IMR-90 (cell line): ENCODE data around the gene RGS9. TPM values are rescaled to one million over a fixed set of nuclear protein-coding genes. Genes with fewer than 3 reads are reported as not detected.

Experiments used
- ATAC-seq: fragments of 200-7000 bp; cut with Tn5 transposase; 2 replicates; pipeline ENCODE4 v1.9.1; 2020; ENCODE audit warnings: low read depth, mild to moderate bottlenecking, moderate library complexity
- BruUV-seq: library from RNA; stranded (reverse); fragments of 400-500 nt; replicated peaks from 2 replicates; lab custom pipeline; 2021; lab: Mats Ljungman, UMichigan
- CTCF ChIA-PET: fragments of 300-600 bp; formaldehyde crosslinking; extraction: SDS; loops from one replicate; lab custom pipeline; 2021; ENCODE audit warnings: antibody characterized with exemption; lab: Yijun Ruan, JAX
- POLR2A ChIA-PET: fragments of 300-600 bp; sonication (Branson Sonifier 250); formaldehyde crosslinking; loops from one replicate; lab custom pipeline; 2022; ENCODE audit warnings: antibody characterized with exemption; ENCODE audit not compliant: unreplicated experiment; lab: Charles Lee
- DNase-seq: peaks from one replicate; pipeline ENCODE4 v3.0.0; 2013
- H2AFZ ChIP-seq: replicated peaks from 2 replicates; pipeline ENCODE3; 2013; ENCODE audit warnings: low read length, mild to moderate bottlenecking; ENCODE audit not compliant: poor library complexity
- H2AK5ac ChIP-seq: 2 replicates; pipeline ENCODE4 v1.6.1; 2013; ENCODE audit warnings: low read depth, low read length, inconsistent platforms
- H2AK9ac ChIP-seq: replicated peaks from 2 replicates; pipeline ENCODE3; 2013; ENCODE audit warnings: mild to moderate bottlenecking, low read depth, low read length, moderate library complexity; ENCODE audit not compliant: poor library complexity
- H2BK120ac ChIP-seq: 2 replicates; pipeline ENCODE4 v1.6.1; 2013; ENCODE audit warnings: low read depth, low read length, inconsistent platforms
- H2BK15ac ChIP-seq: 3 replicates; pipeline ENCODE4 v1.6.1; 2013; ENCODE audit warnings: low read depth, low read length, inconsistent platforms
- H2BK20ac ChIP-seq: 2 replicates; pipeline ENCODE4 v1.6.1; 2013; ENCODE audit warnings: low read depth, mild to moderate bottlenecking, inconsistent platforms, low read length, moderate library complexity
- H2BK5ac ChIP-seq: 2 replicates; pipeline ENCODE4 v1.6.1; 2013; ENCODE audit warnings: mild to moderate bottlenecking, low read depth, low read length, inconsistent platforms; ENCODE audit not compliant: poor library complexity, severe bottlenecking
- H3K14ac ChIP-seq: replicated peaks from 2 replicates; pipeline ENCODE4 v1.6.1; 2013; ENCODE audit warnings: low read depth, low read length, inconsistent platforms
- H3K18ac ChIP-seq: 2 replicates; pipeline ENCODE4 v1.6.1; 2013; ENCODE audit warnings: low read depth, low read length, control low read depth
- H3K23ac ChIP-seq: 2 replicates; pipeline ENCODE4 v1.6.1; 2013; ENCODE audit warnings: low read depth, low read length, inconsistent platforms
- H3K27ac ChIP-seq: 2 replicates; pipeline ENCODE4 v1.5.1; 2013; ENCODE audit warnings: mild to moderate bottlenecking, control low read depth, low read length; ENCODE audit not compliant: insufficient read depth
- H3K27me3 ChIP-seq: 2 replicates; pipeline ENCODE4 v1.6.1; 2013; ENCODE audit warnings: low read length; ENCODE audit not compliant: control insufficient read depth, insufficient read depth
- H3K36me3 ChIP-seq: 2 replicates; pipeline ENCODE4 v1.6.1; 2013; ENCODE audit warnings: low read length, mixed read lengths; ENCODE audit not compliant: control insufficient read depth, insufficient read depth
- H3K4ac ChIP-seq: 2 replicates; pipeline ENCODE4 v1.6.1; 2013; ENCODE audit warnings: low read depth, low read length, inconsistent platforms
- H3K4me1 ChIP-seq: 2 replicates; pipeline ENCODE4 v1.6.1; 2013; ENCODE audit warnings: low read length, mixed read lengths; ENCODE audit not compliant: control insufficient read depth, insufficient read depth
- H3K4me2 ChIP-seq: 2 replicates; pipeline ENCODE4 v1.6.1; 2013; ENCODE audit warnings: low read depth, mild to moderate bottlenecking, control low read depth, low read length, moderate library complexity
- H3K4me3 ChIP-seq: 2 replicates; pipeline ENCODE4 v1.5.1; 2013; ENCODE audit warnings: low read depth, mild to moderate bottlenecking, control low read depth, low read length, moderate library complexity; ENCODE audit not compliant: insufficient read depth
- H3K56ac ChIP-seq: 2 replicates; pipeline ENCODE4 v1.6.1; 2013; ENCODE audit warnings: low read length, inconsistent platforms; ENCODE audit not compliant: insufficient read depth; ENCODE audit errors: extremely low read depth
- H3K79me1 ChIP-seq, 2 experiments: 2 replicates each; pipeline ENCODE4 v1.6.1; 2013; ENCODE audit warnings: low read length in 2 of 2, inconsistent platforms in 1 of 2, low read depth in 1 of 2
- H3K9ac ChIP-seq: 2 replicates; pipeline ENCODE4 v1.6.1; 2013; ENCODE audit warnings: low read depth, low read length, control low read depth
- H3K9me1 ChIP-seq: 2 replicates; pipeline ENCODE4 v1.6.1; 2013; ENCODE audit warnings: low read length, inconsistent platforms; ENCODE audit not compliant: insufficient read depth
- H3K9me3 ChIP-seq: 2 replicates; pipeline ENCODE4 v1.6.1; 2013; ENCODE audit warnings: low read length; ENCODE audit not compliant: control insufficient read depth, insufficient read depth
- H4K20me1 ChIP-seq: 2 replicates; pipeline ENCODE4 v1.6.1; 2013; ENCODE audit warnings: low read length, inconsistent platforms; ENCODE audit not compliant: insufficient read depth
- H4K5ac ChIP-seq: 2 replicates; pipeline ENCODE4 v1.6.1; 2013; ENCODE audit warnings: mild to moderate bottlenecking, low read depth, low read length, control low read depth
- H4K8ac ChIP-seq, 2 experiments: 2 replicates each; pipeline ENCODE4 v1.6.1; 2013; ENCODE audit warnings: low read depth in 2 of 2, low read length in 2 of 2, control low read depth in 1 of 2, inconsistent platforms in 1 of 2
- H4K91ac ChIP-seq: 2 replicates; pipeline ENCODE4 v1.6.1; 2013; ENCODE audit warnings: low read depth, low read length, inconsistent platforms; ENCODE audit not compliant: insufficient read depth
- BHLHE40 ChIP-seq: fragments of 150-350 bp; IDR thresholded peaks from 2 replicates; pipeline ENCODE4 v1.6.1; 2016; ENCODE audit warnings: mild to moderate bottlenecking, low read depth, low read length
- CTCF ChIP-seq: conservative IDR thresholded peaks from 2 replicates; pipeline ENCODE4 v1.5.1; 2012; ENCODE audit warnings: mild to moderate bottlenecking, low read depth, low read length, improper control_type of control experiment
- ELK1 ChIP-seq: fragments of 150-350 bp; IDR thresholded peaks from 2 replicates; pipeline ENCODE4 v1.6.1; 2016; ENCODE audit warnings: low read depth, mild to moderate bottlenecking, low read length, moderate library complexity, borderline replicate concordance
- FOS ChIP-seq: fragments of 150-350 bp; IDR thresholded peaks from 2 replicates; pipeline ENCODE4 v1.6.1; 2016; ENCODE audit warnings: low read depth, low read length
- RFX5 ChIP-seq: IDR thresholded peaks from 2 replicates; pipeline ENCODE4 v1.8.0; 2012; ENCODE audit warnings: low read depth, mild to moderate bottlenecking, low read length, moderate library complexity
- SMC3 ChIP-seq: fragments of 150-350 bp; IDR thresholded peaks from 2 replicates; pipeline ENCODE4 v1.6.1; 2016; ENCODE audit warnings: low read depth, mild to moderate bottlenecking, antibody characterized with exemption, low read length, moderate library complexity
- USF2 ChIP-seq: fragments of 150-350 bp; IDR thresholded peaks from 2 replicates; pipeline ENCODE4 v1.6.1; 2017; ENCODE audit warnings: mild to moderate bottlenecking, antibody characterized with exemption, low read length, low read depth
- WGBS, 2 experiments: methylation state at CpG; one replicate each; pipeline versions ENCODE4 v1.1.5 to v1.1.7; 2013; ENCODE audit warnings: missing lambda C conversion rate in 2 of 2; ENCODE audit not compliant: insufficient read length in 1 of 2; ENCODE audit errors: extremely low coverage in 2 of 2; 5-methylcytosine and 5-hydroxymethylcytosine counted together
- dilution Hi-C: fragments of 300-500 bp; cut with HindIII; formaldehyde crosslinking; loops from one replicate; pipeline ENCODE4 v1.14.3; 2018; ENCODE audit warnings: low sequenced_read_pairs; ENCODE audit not compliant: unreplicated experiment
- in situ Hi-C: fragments of 300-500 bp; cut with MboI; formaldehyde crosslinking; loops from 3 replicates; pipeline ENCODE4 v1.14.3; 2019; ENCODE audit warnings: low sequenced_read_pairs, inconsistent platforms, mixed read lengths
- intact Hi-C: fragments of 100-400 bp; cut with micrococcal nuclease; formaldehyde crosslinking; loops from 2 replicates; pipeline ENCODE4 v1.10.0; 2022
- polyA plus RNA-seq, 3 experiments: library from polyadenylated mRNA; depleted of rRNA; stranded (reverse); fragments of >200 nt; gene quantifications; 2 replicates each; pipeline ENCODE4 v1.2.3, GENCODE V29; 2012; ENCODE audit warnings: low replicate concordance in 1 of 3
- total RNA-seq: library from RNA; depleted of rRNA; stranded (reverse); fragments of >200 nt; gene quantifications from 2 replicates; pipeline ENCODE4 v1.2.3, GENCODE V29; 2012

The RGS9 gene
- total and polyA plus RNA-seq, 2 of the 4 experiments (the other 2 are of a cell fraction), result 0.90 to 1.1 TPM

GRCh38 chr17:65260626-65261025 is 123.5 kb downstream of the RGS9 start:
- in situ Hi-C loops (no loop called here), intact Hi-C loops (no loop called here), dilution Hi-C loops (no loop called here)
- TF ChIP-seq FOS (no peak), USF2 (no peak), BHLHE40 (no peak), CTCF (no peak), RFX5 (no peak), ELK1 (no peak), SMC3 (no peak)
- no peak overlapping the region for H4K5ac ChIP-seq
- H3K4me3 ChIP-seq, result no peak overlapping the region
- H4K91ac ChIP-seq, result no peak overlapping the region
- no peak overlapping the region for H2AFZ ChIP-seq
- H3K27ac ChIP-seq, result no peak overlapping the region
- H3K56ac ChIP-seq, result no peak overlapping the region
- H3K9ac ChIP-seq, result no peak overlapping the region
- H3K4me2 ChIP-seq, result no peak overlapping the region
- H4K8ac ChIP-seq, result no peak overlapping the region
- no peak for ATAC-seq
- no TSS peak for BruUV-seq
- WGBS, 2 experiments, result no CpG with 5 or more reads among the region's 2 CpGs
- H4K20me1 ChIP-seq, result no peaks in the 10 kb centered on the region
- H3K9me3 ChIP-seq, result no peaks in the 10 kb centered on the region
- no peak overlapping the region for H2BK15ac ChIP-seq
- no peaks in the 10 kb centered on the region for H3K4me1 ChIP-seq
- no peak for DNase-seq
- ChIA-PET CTCF (no interaction called here), POLR2A (no interaction called here)
- H2BK120ac ChIP-seq, result no peak overlapping the region
- no peak overlapping the region for H3K14ac ChIP-seq
- no peaks in the 10 kb centered on the region for H3K79me1 ChIP-seq
- H2AK5ac ChIP-seq, result no peak overlapping the region
- no peak overlapping the region for H3K23ac ChIP-seq
- no peak overlapping the region for H3K4ac ChIP-seq
- no peak overlapping the region for H3K18ac ChIP-seq
- peaks cover 12% of the 10 kb centered on the region for H3K27me3 ChIP-seq
- H2BK20ac ChIP-seq, result no peak overlapping the region
- no peaks in the 10 kb centered on the region for H3K36me3 ChIP-seq
- no peaks in the 10 kb centered on the region for H3K9me1 ChIP-seq
- no peak overlapping the region for H2BK5ac ChIP-seq
- H2AK9ac ChIP-seq, result no peak overlapping the region
